Colonic mucosa (tissue), 4 donors: ENCODE data around the gene PAFAH2. TPM values are rescaled to one million over a fixed set of nuclear protein-coding genes. Genes with fewer than 3 reads are reported as not detected.

Source experiments
- DNase-seq: peaks from one replicate; pipeline ENCODE4 v3.0.0-alpha.2; 2020
- H3K27ac ChIP-seq: fragments of 200-600 bp; one replicate; pipeline ENCODE4 v1.8.0; 2021
- H3K27me3 ChIP-seq: fragments of 200-600 bp; one replicate; pipeline ENCODE4 v1.8.0; 2021
- H3K36me3 ChIP-seq: fragments of 200-600 bp; one replicate; pipeline ENCODE4 v1.8.0; 2021
- H3K4me1 ChIP-seq: fragments of 200-600 bp; one replicate; pipeline ENCODE4 v1.8.0; 2021; ENCODE audit warnings: mild to moderate bottlenecking
- H3K4me3 ChIP-seq: fragments of 200-600 bp; one replicate; pipeline ENCODE4 v1.8.0; 2021
- H3K9ac ChIP-seq, 2 donors: one replicate each; pipeline ENCODE4 v1.7.0; 2013; ENCODE audit warnings: control low read depth in 2 of 2, low read depth in 2 of 2, low read length in 2 of 2
- H3K9me3 ChIP-seq: fragments of 200-600 bp; one replicate; pipeline ENCODE4 v1.8.0; 2021
- CTCF ChIP-seq: fragments of 200-600 bp; IDR thresholded peaks from one replicate; pipeline ENCODE4 v1.8.0; 2022; ENCODE audit warnings: antibody characterized with exemption, mild to moderate bottlenecking
- intact Hi-C: fragments of 100-400 bp; cut with DNase I; formaldehyde crosslinking; loops from one replicate; pipeline ENCODE4 v1.14.1; 2022
- total RNA-seq, 2 donors: library from RNA; stranded (reverse); fragmentation: NEBNext Ultra II Directional in 1 of 2; extraction: Animal tissue kit (Norgen Biotek cat#: 25700) in 1 of 2; gene quantifications; one replicate each; pipeline ENCODE4 v1.2.1, GENCODE V29; 2021
- donor health status: healthy.
- donor health status: DM: no; HTN: no; CAD: no.
- donor health status: DM: no; HTN: no; CAD: no.

The PAFAH2 gene
- total RNA-seq, 2 donors from 2014 or later, result 34.8 to 40.8 TPM

- intact Hi-C loops, result loop anchor here (1.0 to 5.0 kb wide), 2 partner anchors 104 to 162 kb away; no protein-coding TSS in a partner anchor
- DNase-seq, result no peak
Measured at GRCh38 chr1:25999041-25999800, 1.4 kb upstream of the PAFAH2 start.

GRCh38 chr1:25996966-25997827, 666 bp downstream of the PAFAH2 start:
- Histone ChIP-seq H3K27ac (peak overlapping the region; percentile 89), H3K4me1 (peaks cover 7% of the 10 kb centered on the region), H3K4me3 (peak overlapping the region; percentile 64), H3K27me3 (no peaks in the 10 kb centered on the region), H3K9ac (peak overlapping the region; percentile 86 to 93), H3K36me3 (no peaks in the 10 kb centered on the region), H3K9me3 (no peaks in the 10 kb centered on the region)
- DNase-seq, result peak; percentile 62
- intact Hi-C loops, result loop anchor here (5.0 kb wide), 1 partner anchor 160 kb away; no protein-coding TSS in a partner anchor
- no peak for TF ChIP-seq CTCF

More at GRCh38 chr1:25999041-25999800, 1.4 kb upstream of the PAFAH2 start:
- Histone ChIP-seq H3K4me3 (no peak overlapping the region), H3K4me1 (peaks cover 7% of the 10 kb centered on the region), H3K36me3 (no peaks in the 10 kb centered on the region), H3K9me3 (no peaks in the 10 kb centered on the region), H3K27ac (no peak overlapping the region), H3K27me3 (no peaks in the 10 kb centered on the region), H3K9ac (no peak overlapping the region)
- no peak for TF ChIP-seq CTCF

- intact Hi-C loops, result loop anchor here (5.0 kb wide), 1 partner anchor 157 kb away; no protein-coding TSS in a partner anchor
- no peak overlapping the region for H3K27ac ChIP-seq
Measured at GRCh38 chr1:25994402-25995150, 3.3 kb downstream of the PAFAH2 start.

GRCh38 chr1:25993197-25993951, 4.5 kb downstream of the PAFAH2 start:
- Histone ChIP-seq H3K9ac (no peak overlapping the region), H3K27ac (no peak overlapping the region)

More at GRCh38 chr1:25994402-25995150, 3.3 kb downstream of the PAFAH2 start:
- no peak for DNase-seq
- no peaks in the 10 kb centered on the region for H3K9me3 ChIP-seq
- peaks cover 7% of the 10 kb centered on the region for H3K4me1 ChIP-seq
- no peaks in the 10 kb centered on the region for H3K36me3 ChIP-seq
- no peak for TF ChIP-seq CTCF
- H3K9ac ChIP-seq, result no peak overlapping the region
- H3K27me3 ChIP-seq, result no peaks in the 10 kb centered on the region
- H3K4me3 ChIP-seq, result no peak overlapping the region

More at GRCh38 chr1:25993197-25993951, 4.5 kb downstream of the PAFAH2 start:
- Histone ChIP-seq H3K36me3 (no peaks in the 10 kb centered on the region), H3K4me1 (peaks cover 7% of the 10 kb centered on the region), H3K9me3 (no peaks in the 10 kb centered on the region), H3K4me3 (no peak overlapping the region), H3K27me3 (no peaks in the 10 kb centered on the region)
- intact Hi-C loops, result no loop called here
- DNase-seq, result no peak
- no peak for TF ChIP-seq CTCF
